Stimulated activated CD8-positive, alpha-beta memory T cell treated with anti-CD3 and anti-CD28 coated beads, Interleukin-15, amount 100 ng/mL, for 48 hours (primary cell): Measurements from ENCODE around the gene MAP3K2.

Experiments used
- DNase-seq, 2 donors: peaks; one replicate each; pipeline ENCODE4 v3.0.0-alpha.2; 2020; ENCODE audit warnings: low read depth in 2 of 2

MAP3K2 gene

GRCh38 chr2:127387655-127388422, at the start of gene MAP3K2:
Gene MAP3K2 (minus strand): TSS chr2:127387975. CDS start chr2:127343129, 44,846 bp downstream.
- peak; percentile 92 to 94 for DNase-seq

- DNase-seq: no peak
Measured at GRCh38 chr2:127437056-127437455, 49.3 kb upstream of the MAP3K2 start.

GRCh38 chr2:127434515-127434914, 46.7 kb upstream of the MAP3K2 start:
- DNase-seq: no peak

- DNase-seq: no peak
Measured at GRCh38 chr2:127431408-127432023, 43.7 kb upstream of the MAP3K2 start.

- DNase-seq: no peak
Measured at GRCh38 chr2:127429844-127430425, 42.2 kb upstream of the MAP3K2 start.

- DNase-seq: no peak
Measured at GRCh38 chr2:127429291-127429690, 41.5 kb upstream of the MAP3K2 start.

- no peak for DNase-seq
Measured at GRCh38 chr2:127428815-127429109, 41.0 kb upstream of the MAP3K2 start.

GRCh38 chr2:127428057-127428814, 40.5 kb upstream of the MAP3K2 start:
- no peak for DNase-seq

GRCh38 chr2:127427376-127428056, 39.7 kb upstream of the MAP3K2 start:
- no peak for DNase-seq

GRCh38 chr2:127426501-127427354, 39.0 kb upstream of the MAP3K2 start:
- DNase-seq: no peak

- DNase-seq: no peak
Measured at GRCh38 chr2:127425540-127426490, 38.0 kb upstream of the MAP3K2 start.

- no peak for DNase-seq
Measured at GRCh38 chr2:127424598-127425520, 37.1 kb upstream of the MAP3K2 start.

- DNase-seq: no peak
Measured at GRCh38 chr2:127423880-127424279, 36.1 kb upstream of the MAP3K2 start.

- no peak for DNase-seq
Measured at GRCh38 chr2:127423478-127423843, 35.7 kb upstream of the MAP3K2 start.

- DNase-seq: no peak
Measured at GRCh38 chr2:127422559-127423477, 35.0 kb upstream of the MAP3K2 start.

- no peak for DNase-seq
Measured at GRCh38 chr2:127421871-127422558, 34.2 kb upstream of the MAP3K2 start.
